AG10803 (cell line): ENCODE measurements around the gene KIF26A.

Experiments used
- DNase-seq: peaks from one replicate; pipeline ENCODE4 v3.0.0; 2010; ENCODE audit warnings: low read depth
- H3K4me3 ChIP-seq: 2 replicates; pipeline ENCODE4 v1.5.1; 2011; ENCODE audit warnings: mild to moderate bottlenecking, low read length, control low read depth
- TF ChIP-seq, protein P1 (sequence below): conservative IDR thresholded peaks from 2 replicates; pipeline ENCODE4 v1.5.1; 2011; ENCODE audit warnings: mild to moderate bottlenecking, low read length, control low read depth, inconsistent platforms

KIF26A gene

DNA sequence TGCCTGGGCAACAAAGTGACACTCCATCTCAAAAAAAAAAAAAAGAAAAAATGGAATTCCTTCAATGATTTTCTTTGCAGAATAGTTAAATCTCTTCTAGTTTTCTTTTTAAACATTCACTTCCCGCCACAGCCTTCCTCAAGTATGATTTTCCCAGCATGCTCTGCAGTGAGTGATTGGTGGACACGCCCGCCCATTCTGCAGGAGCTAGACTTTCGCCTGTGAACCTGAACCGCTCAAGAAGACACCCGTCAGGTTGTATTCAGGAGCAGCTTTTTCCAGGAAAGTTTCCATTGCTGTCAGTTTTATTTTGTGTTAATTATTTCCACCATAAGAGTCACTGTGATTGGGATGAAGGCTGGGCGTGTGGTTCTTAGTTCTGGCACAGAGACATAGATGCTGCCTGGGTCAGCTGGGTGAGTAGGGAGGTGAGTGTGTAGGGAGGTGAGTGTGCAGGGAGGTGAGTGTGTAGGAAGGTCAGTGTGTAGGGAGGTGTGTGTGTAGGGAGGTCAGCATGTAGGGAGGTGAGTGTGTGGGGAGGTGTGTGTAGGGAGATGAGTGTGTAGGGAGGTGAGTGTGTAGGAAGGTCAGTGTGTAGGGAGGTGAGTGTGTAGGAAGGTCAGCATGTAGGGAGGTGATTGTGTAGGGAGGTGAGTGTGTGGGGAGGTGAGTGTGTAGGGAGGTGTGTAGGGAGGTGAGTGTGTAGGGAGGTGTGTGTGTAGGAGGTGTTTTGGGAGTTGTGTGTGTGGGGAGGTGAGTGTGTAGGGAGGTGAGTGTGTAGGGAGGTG lies 76.2 kb downstream of the KIF26A start:
- DNase-seq, result no peak
- no peak overlapping the region for H3K4me3 ChIP-seq
- TF ChIP-seq, protein P1, sequence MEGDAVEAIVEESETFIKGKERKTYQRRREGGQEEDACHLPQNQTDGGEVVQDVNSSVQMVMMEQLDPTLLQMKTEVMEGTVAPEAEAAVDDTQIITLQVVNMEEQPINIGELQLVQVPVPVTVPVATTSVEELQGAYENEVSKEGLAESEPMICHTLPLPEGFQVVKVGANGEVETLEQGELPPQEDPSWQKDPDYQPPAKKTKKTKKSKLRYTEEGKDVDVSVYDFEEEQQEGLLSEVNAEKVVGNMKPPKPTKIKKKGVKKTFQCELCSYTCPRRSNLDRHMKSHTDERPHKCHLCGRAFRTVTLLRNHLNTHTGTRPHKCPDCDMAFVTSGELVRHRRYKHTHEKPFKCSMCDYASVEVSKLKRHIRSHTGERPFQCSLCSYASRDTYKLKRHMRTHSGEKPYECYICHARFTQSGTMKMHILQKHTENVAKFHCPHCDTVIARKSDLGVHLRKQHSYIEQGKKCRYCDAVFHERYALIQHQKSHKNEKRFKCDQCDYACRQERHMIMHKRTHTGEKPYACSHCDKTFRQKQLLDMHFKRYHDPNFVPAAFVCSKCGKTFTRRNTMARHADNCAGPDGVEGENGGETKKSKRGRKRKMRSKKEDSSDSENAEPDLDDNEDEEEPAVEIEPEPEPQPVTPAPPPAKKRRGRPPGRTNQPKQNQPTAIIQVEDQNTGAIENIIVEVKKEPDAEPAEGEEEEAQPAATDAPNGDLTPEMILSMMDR, result no peak

DNA sequence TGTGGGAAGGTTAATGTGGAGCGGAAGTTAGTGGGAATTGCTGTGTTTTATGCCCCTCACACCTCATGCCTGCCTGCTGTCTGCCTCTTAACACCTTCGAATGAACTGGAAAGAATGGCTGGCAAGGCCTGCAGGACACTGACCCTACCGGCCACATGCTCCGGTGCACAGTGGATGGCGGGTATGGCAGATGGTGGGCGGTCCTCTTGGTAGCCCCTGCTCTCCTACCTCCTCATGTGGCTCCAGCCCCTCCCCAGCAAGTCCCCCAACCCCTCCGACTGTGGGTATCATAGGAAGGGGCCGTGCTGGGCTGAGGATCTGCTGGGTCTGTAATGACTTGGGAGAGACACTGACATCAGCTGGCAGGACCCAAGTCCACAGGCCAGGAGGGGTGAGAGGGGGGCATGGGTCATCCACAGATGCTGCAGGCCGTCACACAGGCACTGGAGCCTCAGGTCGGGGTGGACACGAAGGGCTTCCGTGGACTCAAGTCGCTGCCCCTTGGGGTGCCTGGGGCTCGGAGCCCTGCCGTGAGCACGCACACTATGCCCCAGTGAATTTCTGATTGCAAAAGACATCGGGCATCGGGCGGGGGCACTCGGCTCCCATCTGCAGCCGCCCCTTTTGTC lies 77.4 kb downstream of the KIF26A start:
- TF ChIP-seq, protein P1, result no peak
- no peak for DNase-seq

DNA sequence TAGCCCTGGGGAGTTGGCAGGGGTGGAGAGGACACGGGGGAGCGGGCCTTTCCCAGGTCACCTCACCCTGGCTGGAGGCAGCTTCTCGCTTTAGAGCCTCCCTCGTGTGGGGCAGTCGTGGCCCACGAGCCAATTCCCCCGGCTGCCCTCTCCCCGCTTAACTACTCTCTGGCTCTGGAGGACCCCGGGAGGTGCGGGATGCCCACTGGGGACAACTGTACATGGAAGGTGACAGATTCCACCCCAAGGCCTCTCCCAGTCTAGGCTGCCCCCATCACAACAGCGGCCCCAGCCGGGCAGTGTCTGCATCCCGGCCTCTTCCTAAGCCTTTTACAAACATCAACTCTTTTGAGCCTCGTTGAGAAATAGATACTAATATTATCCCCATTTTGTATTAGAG lies 78.1 kb downstream of the KIF26A start:
- no peak for DNase-seq
- no peak overlapping the region for H3K4me3 ChIP-seq
- TF ChIP-seq, protein P1, result no peak

More for the DNA sequence above, 77.4 kb downstream of the KIF26A start:
- no peak overlapping the region for H3K4me3 ChIP-seq

DNA sequence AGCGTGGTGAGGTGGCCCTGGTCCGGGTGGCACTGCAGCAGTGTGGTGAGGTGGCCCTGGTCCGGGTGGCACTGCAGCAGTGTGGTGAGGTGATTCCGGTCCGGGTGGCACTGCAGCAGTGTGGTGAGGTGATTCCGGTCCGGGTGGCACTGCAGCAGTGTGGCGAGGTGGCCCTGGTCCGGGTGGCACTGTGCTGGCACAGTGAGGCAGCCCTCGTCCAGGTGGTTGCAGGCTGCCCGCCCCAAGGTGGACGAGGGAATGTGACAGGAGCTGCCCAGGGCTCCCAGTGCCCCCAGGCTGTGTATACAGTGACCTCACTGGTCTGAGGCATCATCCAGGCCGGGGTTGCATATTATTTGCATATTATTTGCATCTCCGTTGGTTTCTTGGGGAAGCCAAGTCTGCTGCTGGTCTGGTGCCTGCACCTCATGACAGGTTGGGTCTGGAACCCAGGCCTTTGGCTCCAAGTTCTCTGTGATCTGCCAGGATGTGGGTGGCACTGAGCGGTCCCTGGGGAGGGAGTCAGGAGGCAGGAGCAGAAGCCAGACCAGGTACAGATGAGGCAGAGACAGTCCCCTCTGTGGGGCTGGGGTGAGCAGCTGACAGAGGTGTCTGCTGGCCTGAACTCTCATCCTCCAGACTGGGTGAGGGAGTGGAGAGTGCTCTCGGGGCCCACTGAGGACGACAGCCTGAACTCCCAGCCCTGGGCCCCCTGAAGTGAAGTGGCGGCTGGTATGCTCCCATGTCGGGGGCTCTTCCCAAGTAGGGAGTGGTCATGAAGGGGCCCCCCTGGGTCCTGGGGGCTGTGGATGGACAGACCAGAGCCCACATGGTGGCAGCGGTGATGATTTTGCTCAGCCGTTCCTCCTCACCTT lies 79.3 kb downstream of the KIF26A start:
- TF ChIP-seq, protein P1, result no peak
- DNase-seq, result no peak
- H3K4me3 ChIP-seq, result no peak overlapping the region

DNA sequence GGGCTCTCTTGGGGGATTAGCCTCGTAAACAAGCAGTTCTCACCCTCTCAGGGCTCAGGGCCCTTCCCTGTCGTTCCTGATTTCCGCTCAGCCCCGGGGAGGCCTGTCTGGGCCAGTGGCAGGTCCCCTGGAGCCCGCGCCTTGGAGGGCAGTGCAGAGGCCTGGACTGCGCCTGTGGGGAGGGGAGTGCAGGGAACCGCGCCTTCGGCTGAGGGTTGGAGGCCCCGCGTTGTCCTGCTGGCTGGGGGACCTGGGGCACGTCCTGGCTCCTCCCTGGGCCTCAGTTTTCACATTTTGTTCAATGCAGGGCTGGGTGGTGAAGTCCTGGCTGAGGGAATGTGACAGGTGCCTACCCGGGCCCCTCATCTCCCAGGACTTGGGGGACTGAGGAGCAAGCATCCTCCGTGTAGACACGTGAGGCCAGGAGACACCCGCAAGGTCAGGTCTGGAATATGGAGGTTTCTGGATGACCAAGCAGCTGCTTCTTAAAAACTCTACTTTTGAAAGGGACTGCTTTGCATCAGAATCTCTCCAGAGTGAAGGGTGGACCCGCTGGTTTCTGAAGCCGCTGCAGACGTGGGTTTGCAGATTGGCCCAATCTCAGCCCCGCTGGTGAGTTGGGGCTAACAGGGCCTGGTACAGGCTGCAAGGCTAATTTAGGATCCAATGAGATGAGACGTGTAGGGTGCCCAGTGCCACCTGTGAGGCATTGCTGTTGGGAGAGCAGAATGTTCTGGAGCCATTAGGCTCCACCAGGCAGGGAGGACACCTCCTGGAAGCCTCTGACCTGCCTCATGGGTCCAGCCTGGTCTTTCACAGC lies 80.2 kb downstream of the KIF26A start:
- no peak for DNase-seq
- no peak overlapping the region for H3K4me3 ChIP-seq
- TF ChIP-seq, protein P1, result no peak

DNA sequence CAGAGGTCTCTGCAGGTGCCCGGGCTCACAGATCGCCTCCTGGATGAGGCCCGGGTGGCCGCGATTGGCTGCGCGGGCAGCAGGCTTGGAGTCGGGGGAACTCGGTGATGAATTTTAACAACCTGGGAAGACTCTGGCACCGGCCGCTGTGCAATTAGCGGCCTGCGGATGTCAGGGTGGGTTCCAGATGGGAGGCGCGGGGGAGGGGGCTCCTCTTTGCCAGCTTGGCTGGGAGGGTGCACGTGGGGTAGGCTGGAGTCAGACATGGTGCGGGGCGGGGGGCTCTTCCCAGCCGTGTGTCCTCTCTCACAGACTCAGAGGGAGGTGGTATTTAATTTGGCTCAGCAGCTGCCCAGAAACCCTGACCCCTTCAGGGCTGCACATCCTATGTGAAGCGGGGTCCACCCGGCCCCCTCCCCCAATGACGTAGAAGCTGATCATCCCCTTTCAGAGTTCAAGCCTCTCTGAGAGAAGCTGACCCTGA lies 81.4 kb downstream of the KIF26A start:
- TF ChIP-seq, protein P1, result no peak
- no peak for DNase-seq
- H3K4me3 ChIP-seq, result no peak overlapping the region
